ENCODE measurements around the gene HNRNPA1L2. TPM values are rescaled to one million over a fixed set of nuclear protein-coding genes. Genes with fewer than 3 reads are reported as not detected.
"Not testable (repeated sequence)": the region's sequence is repeated elsewhere in the genome, so short reads cannot be mapped to it uniquely, and the experiment has no call there.

HNRNPA1L2 gene
- total RNA-seq, 2 donors from 2014 or later: 1.8 to 2.2 TPM

GRCh38 chr13:52615812-52616211 is 26.4 kb upstream of the HNRNPA1L2 start:
- no peaks in the 10 kb centered on the region for H3K9me3 ChIP-seq

GRCh38 chr13:52617070-52618060 is 24.9 kb upstream of the HNRNPA1L2 start:
- TF ChIP-seq CTCF (IDR thresholded peaks at IDR 0.05): no peak
- Histone ChIP-seq H3K36me3 (peaks cover under 1% of the 10 kb centered on the region), H3K9me3 (no peaks in the 10 kb centered on the region), H3K4me3 (peak overlapping the region; percentile 59 to 79), H3K27me3 (no peaks in the 10 kb centered on the region), H3K27ac (peak overlapping the region; percentile 74 to 82), H3K4me1 (peaks cover 0 to 11% of the 10 kb centered on the region in 2 donors)
- DNase-seq (ENCODE audit: low spot score): peak; percentile 79

More at GRCh38 chr13:52615812-52616211, 26.4 kb upstream of the HNRNPA1L2 start:
- Histone ChIP-seq H3K4me1 (peaks cover 0 to 11% of the 10 kb centered on the region in 2 donors), H3K27ac (no peak overlapping the region), H3K36me3 (no peaks in the 10 kb centered on the region), H3K27me3 (no peaks in the 10 kb centered on the region), H3K4me3 (no peak overlapping the region)
- no peak for TF ChIP-seq CTCF (IDR thresholded peaks at IDR 0.05)
- no peak for DNase-seq (ENCODE audit: low spot score)

GRCh38 chr13:52631083-52631690 is 11.0 kb upstream of the HNRNPA1L2 start:
- not testable (repeated sequence) for H3K4me3 ChIP-seq; H3K27me3 ChIP-seq; H3K9me3 ChIP-seq; DNase-seq (ENCODE audit: low spot score); H3K27ac ChIP-seq; H3K4me1 ChIP-seq
- peaks cover 24% of the 10 kb centered on the region for H3K36me3 ChIP-seq

- H3K4me1 ChIP-seq: no peaks in the 10 kb centered on the region
- no peaks in the 10 kb centered on the region for H3K27me3 ChIP-seq
- no peak overlapping the region for H3K4me3 ChIP-seq
- no peak for TF ChIP-seq CTCF (IDR thresholded peaks at IDR 0.05)
- H3K36me3 ChIP-seq: peaks cover under 1% of the 10 kb centered on the region
- no peaks in the 10 kb centered on the region for H3K9me3 ChIP-seq
- H3K27ac ChIP-seq: no peak overlapping the region
- no peak for DNase-seq (ENCODE audit: low spot score)
Measured at GRCh38 chr13:52638666-52639328, 3.4 kb upstream of the HNRNPA1L2 start.

- H3K27me3 ChIP-seq: no peaks in the 10 kb centered on the region
Measured at GRCh38 chr13:52644108-52644507, 1.9 kb downstream of the HNRNPA1L2 start.

More at GRCh38 chr13:52644108-52644507, 1.9 kb downstream of the HNRNPA1L2 start:
- Histone ChIP-seq H3K4me3 (no peak overlapping the region), H3K27ac (no peak overlapping the region), H3K4me1 (no peaks in the 10 kb centered on the region), H3K9me3 (no peaks in the 10 kb centered on the region), H3K36me3 (peaks cover 6% of the 10 kb centered on the region)
- no peak for DNase-seq (ENCODE audit: low spot score)
- TF ChIP-seq CTCF (IDR thresholded peaks at IDR 0.05): no peak
